ENCODE measurements around the gene PRKCA. TPM values are rescaled to one million over a fixed set of nuclear protein-coding genes. Genes with fewer than 3 reads are reported as not detected.

Gene PRKCA
- total RNA-seq, 4 donors from 2014 or later, result 9.8 to 25.6 (median 12.2) TPM

GRCh38 chr17:66308856-66309255, 6.4 kb downstream of the PRKCA start:
- Histone ChIP-seq H3K27ac (no peak overlapping the region), H3K27me3 (no peaks in the 10 kb centered on the region), H3K36me3 (no peaks in the 10 kb centered on the region), H3K9me3 (no peaks in the 10 kb centered on the region), H3K4me3 (no peak overlapping the region), H3K4me1 (peaks cover 8% of the 10 kb centered on the region)
- 58% methylated on average over 2 of the region's 2 CpGs for WGBS
- TF ChIP-seq POLR2A (IDR thresholded peaks at IDR 0.05), result no peak
- TF ChIP-seq EP300 (IDR thresholded peaks at IDR 0.05), result no peak
- no peak for TF ChIP-seq POLR2AphosphoS5 (IDR thresholded peaks at IDR 0.05)
- TF ChIP-seq CTCF (IDR thresholded peaks at IDR 0.05), result no peak
- DNase-seq (ENCODE audit: low spot score in 2 of 2), result no peak

- Histone ChIP-seq H3K9me3 (no peaks in the 10 kb centered on the region), H3K4me1 (no peaks in the 10 kb centered on the region), H3K4me3 (no peak overlapping the region), H3K27me3 (no peaks in the 10 kb centered on the region), H3K27ac (no peak overlapping the region), H3K36me3 (no peaks in the 10 kb centered on the region)
- TF ChIP-seq POLR2AphosphoS5 (IDR thresholded peaks at IDR 0.05), result no peak
- no peak for TF ChIP-seq EP300 (IDR thresholded peaks at IDR 0.05)
- no peak for TF ChIP-seq POLR2A (IDR thresholded peaks at IDR 0.05)
- TF ChIP-seq CTCF (IDR thresholded peaks at IDR 0.05), result no peak
- 67% methylated on average over 4 of the region's 4 CpGs for WGBS
- DNase-seq (ENCODE audit: low spot score in 2 of 2), result no peak
Measured at GRCh38 chr17:66309793-66310192, 7.4 kb downstream of the PRKCA start.

GRCh38 chr17:66310528-66311148, 8.2 kb downstream of the PRKCA start:
- Histone ChIP-seq H3K4me1 (no peaks in the 10 kb centered on the region), H3K27ac (no peak overlapping the region), H3K27me3 (no peaks in the 10 kb centered on the region), H3K36me3 (no peaks in the 10 kb centered on the region), H3K9me3 (no peaks in the 10 kb centered on the region), H3K4me3 (no peak overlapping the region)
- WGBS, result 89% methylated on average over 7 of the region's 7 CpGs
- no peak for DNase-seq (ENCODE audit: low spot score in 2 of 2)
- TF ChIP-seq POLR2AphosphoS5 (IDR thresholded peaks at IDR 0.05), result no peak

- no peak for DNase-seq (ENCODE audit: low spot score in 2 of 2)
- no peak overlapping the region for H3K27ac ChIP-seq
- no peaks in the 10 kb centered on the region for H3K36me3 ChIP-seq
- H3K4me3 ChIP-seq, result no peak overlapping the region
- no peaks in the 10 kb centered on the region for H3K27me3 ChIP-seq
- TF ChIP-seq EP300 (IDR thresholded peaks at IDR 0.05), result no peak
- TF ChIP-seq CTCF (IDR thresholded peaks at IDR 0.05), result no peak
- no peaks in the 10 kb centered on the region for H3K4me1 ChIP-seq
- 87% methylated on average over 8 of the region's 8 CpGs for WGBS
- H3K9me3 ChIP-seq, result no peaks in the 10 kb centered on the region
Measured at GRCh38 chr17:66312912-66313311, 10.5 kb downstream of the PRKCA start.

- no peaks in the 10 kb centered on the region for H3K27me3 ChIP-seq
- H3K4me3 ChIP-seq, result no peak overlapping the region
- DNase-seq (ENCODE audit: low spot score in 2 of 2), result no peak
- H3K27ac ChIP-seq, result no peak overlapping the region
- H3K4me1 ChIP-seq, result no peaks in the 10 kb centered on the region
- H3K36me3 ChIP-seq, result no peaks in the 10 kb centered on the region
- no peaks in the 10 kb centered on the region for H3K9me3 ChIP-seq
- TF ChIP-seq POLR2A (IDR thresholded peaks at IDR 0.05), result no peak
- TF ChIP-seq CTCF (IDR thresholded peaks at IDR 0.05), result no peak
- no peak for TF ChIP-seq EP300 (IDR thresholded peaks at IDR 0.05)
- no peak for TF ChIP-seq POLR2AphosphoS5 (IDR thresholded peaks at IDR 0.05)
Measured at GRCh38 chr17:66313325-66313724, 10.9 kb downstream of the PRKCA start.

Measured in suprapubic skin (tissue), 4 donors.